Smooth muscle cell (in vitro differentiated cells): Measurements from ENCODE around the gene CDH10. TPM values are rescaled to one million over a fixed set of nuclear protein-coding genes. Genes with fewer than 3 reads are reported as not detected.

Source experiments
- DNase-seq: peaks from one replicate; lab custom pipeline; 2025; ENCODE audit not compliant: unreplicated experiment; lab: John Stamatoyannopoulos, UW
- H2AFZ ChIP-seq: fragments of 200-600 bp; sonication (generic); 2 replicates; pipeline ENCODE4 v1.6.0; 2016; ENCODE audit warnings: antibody characterized with exemption, low read depth, mild to moderate bottlenecking
- H3F3A ChIP-seq: fragments of 200-600 bp; sonication (generic); 2 replicates; pipeline ENCODE4 v1.6.0; 2017; ENCODE audit warnings: antibody characterized with exemption, low read depth
- H3K27ac ChIP-seq: fragments of 200-600 bp; sonication (generic); 2 replicates; pipeline ENCODE4 v1.5.1; 2016; ENCODE audit warnings: low read depth, mild to moderate bottlenecking
- H3K27me3 ChIP-seq: fragments of 200-600 bp; sonication (generic); 2 replicates; pipeline ENCODE4 v1.6.1; 2016; ENCODE audit warnings: low read depth, mild to moderate bottlenecking
- H3K36me3 ChIP-seq: fragments of 200-600 bp; sonication (generic); 2 replicates; pipeline ENCODE4 v1.5.1; 2016; ENCODE audit warnings: low read depth
- H3K4me1 ChIP-seq: fragments of 200-600 bp; sonication (generic); 2 replicates; pipeline ENCODE4 v1.5.1; 2016; ENCODE audit warnings: low read depth
- H3K4me2 ChIP-seq: fragments of 200-600 bp; sonication (generic); 2 replicates; pipeline ENCODE4 v1.6.0; 2016; ENCODE audit warnings: mild to moderate bottlenecking
- H3K4me3 ChIP-seq: fragments of 200-600 bp; sonication (generic); 2 replicates; pipeline ENCODE4 v1.5.1; 2016; ENCODE audit warnings: mild to moderate bottlenecking
- H3K79me2 ChIP-seq: fragments of 200-600 bp; sonication (generic); 2 replicates; pipeline ENCODE4 v1.6.0; 2016; ENCODE audit warnings: low read depth, mild to moderate bottlenecking
- H3K9ac ChIP-seq: fragments of 200-600 bp; sonication (generic); 2 replicates; pipeline ENCODE4 v1.6.0; 2016; ENCODE audit warnings: low read depth
- H3K9me3 ChIP-seq: fragments of 200-600 bp; sonication (generic); replicated peaks from 2 replicates; pipeline ENCODE4 v1.5.1; 2016; ENCODE audit warnings: low read depth
- H4K20me1 ChIP-seq: fragments of 200-600 bp; sonication (generic); 2 replicates; pipeline ENCODE4 v1.6.0; 2016; ENCODE audit warnings: low read depth
- WGBS: methylation state at CpG from one replicate; pipeline ENCODE4 v1.1.7; 2016; ENCODE audit warnings: low lambda C conversion rate; 5-methylcytosine and 5-hydroxymethylcytosine counted together
- polyA plus RNA-seq: library from polyadenylated mRNA; unstranded; fragments of >200 nt; fragmentation: Nextera tagmentation; extraction: Ambion mirVana; gene quantifications from 2 replicates; pipeline ENCODE4 v1.2.1, GENCODE V29; 2016
- total RNA-seq: library from RNA; depleted of rRNA; stranded (reverse); fragments of >200 nt; gene quantifications from 2 replicates; pipeline ENCODE4 v1.2.3, GENCODE V29; 2014
- TF ChIP-seq, protein P1 (sequence below): fragments of 200-600 bp; sonication (generic); IDR thresholded peaks from 2 replicates; pipeline ENCODE4 v1.5.1; 2017; ENCODE audit warnings: borderline replicate concordance, mild to moderate bottlenecking, antibody characterized with exemption; ENCODE audit not compliant: insufficient read depth, poor library complexity, severe bottlenecking

CDH10 gene
- total and polyA plus RNA-seq, 2 experiments from 2014 or later, result 0.66 to 2.2 TPM

DNA sequence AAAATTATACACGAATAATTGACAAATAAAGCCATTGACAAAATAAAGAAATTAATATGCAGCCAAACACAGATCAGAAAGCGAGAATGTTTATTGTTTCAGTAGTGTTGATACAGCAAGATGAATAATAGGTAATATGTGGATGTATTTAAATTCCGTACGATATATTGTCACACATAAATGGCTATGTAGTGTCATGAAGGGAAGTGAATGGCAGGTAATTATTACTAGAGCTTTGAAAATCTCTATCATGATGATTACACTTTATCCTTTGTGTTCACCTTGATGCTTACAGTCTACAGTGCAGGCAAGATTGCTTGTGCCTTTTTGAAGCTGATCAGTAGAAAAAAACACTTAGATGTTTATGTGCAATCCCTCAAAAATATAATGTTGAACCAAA lies 23.3 kb upstream of the CDH10 start:
- no peaks in the 10 kb centered on the region for H3K79me2 ChIP-seq
- no peaks in the 10 kb centered on the region for H3K9me3 ChIP-seq
- H3K36me3 ChIP-seq, result no peaks in the 10 kb centered on the region
- H3K4me2 ChIP-seq, result no peak overlapping the region
- no peak overlapping the region for H2AFZ ChIP-seq
- no peaks in the 10 kb centered on the region for H4K20me1 ChIP-seq
- H3K27me3 ChIP-seq, result no peaks in the 10 kb centered on the region
- H3K27ac ChIP-seq, result no peak overlapping the region
- no peak overlapping the region for H3K9ac ChIP-seq
- H3K4me3 ChIP-seq, result no peak overlapping the region
- H3F3A ChIP-seq, result no peaks in the 10 kb centered on the region
- WGBS, result 84% methylated on average over 4 of the region's 4 CpGs
- TF ChIP-seq, protein P1, sequence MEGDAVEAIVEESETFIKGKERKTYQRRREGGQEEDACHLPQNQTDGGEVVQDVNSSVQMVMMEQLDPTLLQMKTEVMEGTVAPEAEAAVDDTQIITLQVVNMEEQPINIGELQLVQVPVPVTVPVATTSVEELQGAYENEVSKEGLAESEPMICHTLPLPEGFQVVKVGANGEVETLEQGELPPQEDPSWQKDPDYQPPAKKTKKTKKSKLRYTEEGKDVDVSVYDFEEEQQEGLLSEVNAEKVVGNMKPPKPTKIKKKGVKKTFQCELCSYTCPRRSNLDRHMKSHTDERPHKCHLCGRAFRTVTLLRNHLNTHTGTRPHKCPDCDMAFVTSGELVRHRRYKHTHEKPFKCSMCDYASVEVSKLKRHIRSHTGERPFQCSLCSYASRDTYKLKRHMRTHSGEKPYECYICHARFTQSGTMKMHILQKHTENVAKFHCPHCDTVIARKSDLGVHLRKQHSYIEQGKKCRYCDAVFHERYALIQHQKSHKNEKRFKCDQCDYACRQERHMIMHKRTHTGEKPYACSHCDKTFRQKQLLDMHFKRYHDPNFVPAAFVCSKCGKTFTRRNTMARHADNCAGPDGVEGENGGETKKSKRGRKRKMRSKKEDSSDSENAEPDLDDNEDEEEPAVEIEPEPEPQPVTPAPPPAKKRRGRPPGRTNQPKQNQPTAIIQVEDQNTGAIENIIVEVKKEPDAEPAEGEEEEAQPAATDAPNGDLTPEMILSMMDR, result no peak
- DNase-seq, result no peak
- H3K4me1 ChIP-seq, result no peaks in the 10 kb centered on the region

DNA sequence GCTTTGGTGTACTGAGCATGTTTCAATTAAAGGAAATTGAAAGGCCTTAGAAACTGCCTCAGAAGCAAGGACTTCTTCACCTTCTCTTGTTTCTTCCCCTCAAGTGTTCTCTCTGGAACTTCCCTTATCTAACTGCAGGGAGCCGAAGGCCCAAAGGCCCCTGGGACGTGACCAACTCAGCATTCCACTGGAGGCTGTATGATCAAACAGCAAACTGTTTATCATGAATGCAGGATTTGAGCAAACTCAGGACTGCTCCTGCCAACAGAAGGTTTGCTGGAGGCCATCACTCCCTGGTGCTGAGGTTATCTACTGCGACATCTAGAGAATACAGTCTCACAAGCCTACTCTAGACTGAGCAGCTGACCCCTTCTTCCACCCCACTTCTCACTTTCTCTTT lies 4.8 kb upstream of the CDH10 start:
- Histone ChIP-seq H3K27ac (no peak overlapping the region), H3K4me1 (peaks cover under 1% of the 10 kb centered on the region), H3K27me3 (no peaks in the 10 kb centered on the region), H3K9ac (no peak overlapping the region), H3K79me2 (no peaks in the 10 kb centered on the region), H4K20me1 (no peaks in the 10 kb centered on the region), H3K36me3 (no peaks in the 10 kb centered on the region), H3K9me3 (no peaks in the 10 kb centered on the region), H3K4me2 (no peak overlapping the region), H3F3A (no peaks in the 10 kb centered on the region), H2AFZ (peak overlapping the region; percentile 49), H3K4me3 (no peak overlapping the region)
- WGBS, result 36% methylated on average over 3 of the region's 3 CpGs
- no peak for DNase-seq
- TF ChIP-seq, protein P1, result no peak

DNA sequence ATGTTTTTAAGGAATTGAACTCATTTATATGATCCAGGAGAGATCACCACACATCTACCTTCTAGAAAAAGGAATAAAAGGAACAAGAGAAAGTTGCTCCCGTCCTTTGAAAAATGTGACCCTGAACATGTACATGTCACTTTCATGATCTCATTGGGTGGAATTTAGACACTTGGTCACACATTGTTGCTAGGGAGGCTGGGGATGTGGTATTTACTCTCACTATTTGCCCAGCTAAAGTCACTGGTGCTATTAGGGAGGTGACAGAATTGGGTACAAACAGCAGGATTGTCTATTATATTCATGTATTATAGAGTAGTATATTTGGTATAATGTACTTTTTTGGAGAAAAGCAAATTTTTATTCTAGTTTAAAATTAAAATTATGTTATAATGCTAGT lies 2.1 kb upstream of the CDH10 start:
- Histone ChIP-seq H3K4me2 (no peak overlapping the region), H3K27ac (no peak overlapping the region), H3K27me3 (no peaks in the 10 kb centered on the region), H3K4me3 (no peak overlapping the region), H4K20me1 (no peaks in the 10 kb centered on the region), H3K9me3 (no peaks in the 10 kb centered on the region), H3K9ac (no peak overlapping the region), H3K4me1 (peaks cover 3% of the 10 kb centered on the region), H3K36me3 (no peaks in the 10 kb centered on the region), H2AFZ (no peak overlapping the region), H3F3A (no peaks in the 10 kb centered on the region), H3K79me2 (no peaks in the 10 kb centered on the region)
- 74% methylated on average over 1 of the region's 1 CpG for WGBS
- TF ChIP-seq, protein P1, result no peak
- no peak for DNase-seq

DNA sequence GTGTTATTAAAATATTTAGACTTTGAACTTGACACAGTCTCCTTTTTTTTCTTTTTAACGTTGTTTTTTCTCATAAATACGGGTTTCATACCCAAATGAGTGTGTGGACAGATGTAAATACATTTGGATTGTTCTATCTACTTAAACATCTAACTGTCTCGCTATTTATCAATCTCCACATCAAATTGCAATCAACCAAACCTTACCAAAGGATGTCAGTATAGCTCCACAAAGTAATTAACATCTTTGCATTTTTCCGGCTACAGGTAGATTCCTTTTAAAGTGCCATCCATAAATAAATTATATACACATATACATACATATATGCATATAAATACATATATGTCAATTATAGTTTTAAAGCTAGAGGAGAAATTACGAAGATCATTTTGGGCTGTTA lies 705 bp upstream of the CDH10 start:
- peak overlapping the region; percentile 58 for H3K4me3 ChIP-seq
- TF ChIP-seq, protein P1, result no peak
- WGBS, result 49% methylated on average over 5 of the region's 5 CpGs

More for the DNA sequence above, 705 bp upstream of the CDH10 start:
- H3K27me3 ChIP-seq, result no peaks in the 10 kb centered on the region
- H3K4me1 ChIP-seq, result peaks cover 3% of the 10 kb centered on the region
- no peak overlapping the region for H3K9ac ChIP-seq
- H2AFZ ChIP-seq, result no peak overlapping the region
- H3F3A ChIP-seq, result no peaks in the 10 kb centered on the region
- no peaks in the 10 kb centered on the region for H3K36me3 ChIP-seq
- no peaks in the 10 kb centered on the region for H4K20me1 ChIP-seq
- no peak for DNase-seq
- H3K27ac ChIP-seq, result no peak overlapping the region
- no peaks in the 10 kb centered on the region for H3K9me3 ChIP-seq
- peak overlapping the region; percentile 99 for H3K4me2 ChIP-seq
- no peaks in the 10 kb centered on the region for H3K79me2 ChIP-seq
